ENCODE data around the gene HOXC12.
A peak's percentile ranks its signal among the peaks of the same experiment; 100 is the strongest.

HOXC12 gene

DNA sequence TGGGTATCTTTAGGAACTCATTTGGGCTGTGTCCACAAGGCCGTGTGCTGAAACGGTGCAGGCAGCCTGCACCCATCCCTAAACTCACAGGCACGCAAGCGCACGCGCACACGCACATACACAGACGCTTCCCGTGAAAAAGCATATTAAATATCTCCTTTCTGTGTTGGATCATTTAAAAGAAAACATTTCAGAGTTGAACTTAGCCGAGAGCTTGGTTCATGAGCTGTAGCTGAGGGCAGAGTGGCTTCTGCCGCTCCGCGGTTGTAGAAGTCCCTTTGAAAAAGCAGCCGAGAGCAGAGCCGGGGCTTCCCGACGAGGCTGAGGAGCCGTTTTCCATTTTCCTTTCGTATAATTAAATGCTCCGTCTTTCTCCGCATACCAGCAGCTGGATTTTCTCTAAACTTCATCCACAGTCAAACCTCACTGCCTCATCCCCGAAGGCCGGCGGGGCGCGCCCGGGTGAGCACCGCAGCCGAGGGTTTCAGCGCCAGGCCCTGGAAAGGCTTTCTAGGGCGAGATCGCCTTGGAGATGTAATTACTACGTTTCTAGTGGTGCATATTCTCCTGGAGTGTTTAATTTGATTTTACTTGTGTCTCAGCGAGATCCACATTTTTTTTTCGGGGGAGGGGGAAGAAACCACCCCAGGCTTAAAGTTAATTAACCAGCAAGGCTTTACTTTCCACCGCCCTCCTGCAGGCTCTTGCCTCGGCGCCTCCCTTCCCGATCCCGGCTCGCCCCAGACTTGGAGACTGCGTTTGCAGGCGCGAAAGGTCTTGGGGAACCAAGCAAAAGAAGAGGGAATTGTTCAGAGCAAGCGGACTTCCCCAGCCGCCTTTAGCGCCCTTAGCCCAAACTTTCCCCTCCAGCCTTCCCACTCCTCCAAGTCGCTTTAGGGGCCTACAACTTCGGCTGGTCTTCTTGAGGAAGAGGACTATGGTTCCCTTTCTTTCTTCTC is 19.0 kb upstream of the HOXC12 start:
- Mint-ChIP-seq H3K4me1 (peaks cover 10% of the 10 kb centered on the region), H3K4me3 (peak overlapping the region; percentile 38 to 65 (median 44)), H3K9me3 (peaks cover 5% of the 10 kb centered on the region), H3K27me3 (ENCODE audit: low read depth) (peaks cover 100% of the 10 kb centered on the region), H3K36me3 (ENCODE audit: low read depth) (no peaks in the 10 kb centered on the region), H3K27ac (no peak overlapping the region)
- TF ChIP-seq, protein P1, sequence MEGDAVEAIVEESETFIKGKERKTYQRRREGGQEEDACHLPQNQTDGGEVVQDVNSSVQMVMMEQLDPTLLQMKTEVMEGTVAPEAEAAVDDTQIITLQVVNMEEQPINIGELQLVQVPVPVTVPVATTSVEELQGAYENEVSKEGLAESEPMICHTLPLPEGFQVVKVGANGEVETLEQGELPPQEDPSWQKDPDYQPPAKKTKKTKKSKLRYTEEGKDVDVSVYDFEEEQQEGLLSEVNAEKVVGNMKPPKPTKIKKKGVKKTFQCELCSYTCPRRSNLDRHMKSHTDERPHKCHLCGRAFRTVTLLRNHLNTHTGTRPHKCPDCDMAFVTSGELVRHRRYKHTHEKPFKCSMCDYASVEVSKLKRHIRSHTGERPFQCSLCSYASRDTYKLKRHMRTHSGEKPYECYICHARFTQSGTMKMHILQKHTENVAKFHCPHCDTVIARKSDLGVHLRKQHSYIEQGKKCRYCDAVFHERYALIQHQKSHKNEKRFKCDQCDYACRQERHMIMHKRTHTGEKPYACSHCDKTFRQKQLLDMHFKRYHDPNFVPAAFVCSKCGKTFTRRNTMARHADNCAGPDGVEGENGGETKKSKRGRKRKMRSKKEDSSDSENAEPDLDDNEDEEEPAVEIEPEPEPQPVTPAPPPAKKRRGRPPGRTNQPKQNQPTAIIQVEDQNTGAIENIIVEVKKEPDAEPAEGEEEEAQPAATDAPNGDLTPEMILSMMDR (IDR thresholded peaks at IDR 0.05; ENCODE audit: unreplicated experiment in 3 of 3), result no peak

DNA sequence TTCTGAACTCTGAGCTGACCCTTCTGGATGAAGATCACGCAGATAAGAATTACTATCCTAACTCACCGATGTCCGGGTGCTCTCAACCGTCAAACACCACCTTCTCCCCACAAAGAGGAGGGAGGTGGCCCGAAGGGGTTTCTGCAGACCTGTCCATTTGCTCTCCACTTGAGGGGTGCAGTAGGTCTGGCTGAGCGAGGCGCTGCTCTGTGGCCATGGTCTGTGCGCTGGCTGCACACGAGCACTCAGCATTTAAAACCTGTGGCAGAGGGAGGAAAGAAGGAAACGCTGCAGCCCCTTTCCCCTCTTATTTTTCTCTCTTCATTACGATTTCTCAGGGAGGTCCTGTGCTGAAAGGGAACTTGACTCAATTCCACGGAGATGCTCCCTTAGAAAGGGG is 17.6 kb upstream of the HOXC12 start:
- Mint-ChIP-seq H3K27me3 (ENCODE audit: low read depth) (peaks cover 100% of the 10 kb centered on the region), H3K4me1 (peaks cover 10% of the 10 kb centered on the region), H3K36me3 (ENCODE audit: low read depth) (no peaks in the 10 kb centered on the region), H3K9me3 (peaks cover 5% of the 10 kb centered on the region), H3K4me3 (no peak overlapping the region), H3K27ac (no peak overlapping the region)
- TF ChIP-seq, protein P1 (IDR thresholded peaks at IDR 0.05; ENCODE audit: unreplicated experiment in 3 of 3), result no peak

DNA sequence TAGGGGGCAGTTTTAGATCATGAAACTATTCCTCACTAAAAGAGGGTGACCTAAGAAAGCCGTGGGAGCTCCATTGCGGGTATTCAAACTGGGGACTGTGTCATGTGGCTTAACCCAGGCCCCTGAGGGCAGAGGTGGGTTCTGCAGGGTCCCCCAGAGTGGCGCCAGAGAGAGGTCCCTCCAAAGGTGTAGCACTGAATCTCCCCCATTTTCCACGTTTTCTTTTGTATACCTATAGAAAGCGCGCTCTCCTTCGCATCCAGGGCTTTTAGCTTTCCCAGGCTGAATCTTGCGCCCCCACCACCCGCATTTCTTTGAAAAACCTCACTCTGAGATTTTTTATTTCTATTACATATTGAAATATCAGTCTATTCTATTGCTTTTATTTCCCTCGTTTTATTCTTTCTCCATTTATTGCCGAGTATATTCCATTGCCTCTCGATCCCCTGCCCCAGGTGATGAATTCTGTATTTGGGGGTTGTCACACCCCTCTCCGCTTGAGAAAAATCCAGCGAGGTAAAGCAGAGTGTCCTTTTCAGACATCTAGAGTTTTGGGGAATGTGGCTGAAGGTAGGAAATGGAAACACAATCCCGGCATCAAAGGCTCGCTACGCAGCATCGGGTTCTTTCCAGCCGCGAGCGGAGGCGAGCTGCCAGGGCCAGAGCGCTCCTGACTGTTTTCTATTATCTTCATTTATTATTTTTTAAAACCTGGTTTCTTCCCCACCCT is 16.9 kb upstream of the HOXC12 start:
- Mint-ChIP-seq H3K9me3 (peaks cover 3% of the 10 kb centered on the region), H3K36me3 (ENCODE audit: low read depth) (no peaks in the 10 kb centered on the region), H3K27me3 (ENCODE audit: low read depth) (peaks cover 100% of the 10 kb centered on the region), H3K4me1 (peaks cover 10% of the 10 kb centered on the region), H3K27ac (no peak overlapping the region), H3K4me3 (peak overlapping the region in 1 of 3 experiments; percentile 76)
- TF ChIP-seq, protein P1 (IDR thresholded peaks at IDR 0.05; ENCODE audit: unreplicated experiment in 3 of 3), result no peak

DNA sequence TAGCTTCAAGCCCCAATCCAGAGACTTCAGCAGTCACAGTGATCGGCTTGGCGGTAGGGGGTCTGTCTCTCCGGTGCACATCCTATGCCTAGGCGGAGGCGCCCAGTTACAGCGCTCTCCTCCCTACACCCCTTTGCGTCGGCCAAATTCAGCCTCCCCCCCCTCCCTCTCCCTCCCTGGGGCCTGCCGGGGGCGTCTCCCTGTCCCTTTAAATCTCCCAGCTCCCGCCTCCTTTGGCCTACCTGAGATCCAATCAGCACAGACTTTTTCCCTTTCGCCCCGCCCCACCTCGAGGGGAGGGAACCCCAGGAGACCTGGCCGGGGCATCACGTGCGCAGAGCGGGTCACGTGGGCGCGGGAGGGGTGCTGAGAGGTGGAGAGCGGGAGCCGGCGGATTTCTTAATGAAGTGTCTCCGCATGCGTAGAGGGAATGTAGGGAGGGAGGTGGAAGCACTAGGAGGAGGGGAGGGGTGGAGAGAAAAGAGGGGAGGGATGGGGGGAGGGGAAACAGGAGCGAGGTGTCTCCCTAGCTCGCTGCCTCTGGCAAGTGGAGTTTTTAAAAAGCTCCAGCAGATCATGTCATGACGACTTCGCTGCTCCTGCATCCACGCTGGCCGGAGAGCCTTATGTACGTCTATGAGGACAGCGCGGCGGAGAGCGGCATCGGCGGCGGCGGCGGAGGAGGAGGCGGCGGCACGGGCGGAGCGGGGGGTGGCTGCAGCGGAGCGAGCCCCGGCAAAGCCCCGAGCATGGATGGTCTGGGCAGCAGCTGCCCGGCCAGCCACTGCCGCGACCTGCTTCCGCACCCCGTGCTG is 16.2 kb upstream of the HOXC12 start, which contains the start of gene HOXC13:
TSS of gene HOXC13 (plus strand) at position 506 of the 815 bp plus-strand sequence. CDS start at position 582, 76 bp downstream.
- H3K4me1 Mint-ChIP-seq, result peaks cover 10% of the 10 kb centered on the region
- TF ChIP-seq, protein P1 (IDR thresholded peaks at IDR 0.05; ENCODE audit: unreplicated experiment in 3 of 3), result no peak
- no peaks in the 10 kb centered on the region for H3K36me3 Mint-ChIP-seq (ENCODE audit: low read depth)
- peak within 1 kb of the TSS in 2 of 3 experiments; percentile 37 to 76 for H3K4me3 Mint-ChIP-seq
- peaks cover 3% of the 10 kb centered on the region for H3K9me3 Mint-ChIP-seq
- H3K27me3 Mint-ChIP-seq (ENCODE audit: low read depth), result peaks cover 100% of the 10 kb centered on the region
- H3K27ac Mint-ChIP-seq, result no peak within 1 kb of the TSS
